K562 (cell line): ENCODE data around the gene AGPAT2. TPM values are rescaled to one million over a fixed set of nuclear protein-coding genes. Genes with fewer than 3 reads are reported as not detected.

ENCODE experiments used
- ATAC-seq: fragments of 200-7000 bp; cut with Tn5 transposase; 3 replicates; pipeline ENCODE4 v1.9.1; 2020; ENCODE audit warnings: moderate library complexity
- BruUV-seq: library from RNA; stranded (reverse); fragments of 400-500 nt; replicated peaks from 2 replicates; lab custom pipeline; 2021; lab: Mats Ljungman, UMichigan
- CTCF ChIA-PET: fragments of 300-600 bp; formaldehyde crosslinking; extraction: SDS; loops from one replicate; lab custom pipeline; 2021; ENCODE audit warnings: low intra/inter-chr PET ratio; lab: Yijun Ruan, JAX
- POLR2A ChIA-PET: fragments of 300-600, 350-650 bp; sonication (Branson Sonifier 250); formaldehyde crosslinking; extraction: SDS; loops from one replicate; lab custom pipeline; 2021; ENCODE audit warnings: antibody characterized with exemption, inconsistent platforms; lab: Yijun Ruan, JAX
- DNase-seq, 4 experiments: peaks; one replicate each; pipeline versions ENCODE4 v3.0.0 to v3.0.0-alpha.2; 2011 to 2018; ENCODE audit warnings: low spot score in 3 of 4, mixed read lengths in 3 of 4; ENCODE audit errors: extremely low read depth in 1 of 4
- FAIRE-seq: peaks from 2 replicates; lab custom pipeline; 2011; peaks lifted over from hg19 to GRCh38; lab: Jason Lieb, UNC
- H2AFZ ChIP-seq: 2 replicates; pipeline ENCODE4 v1.6.0; 2011; ENCODE audit warnings: low read depth, low read length, control low read depth, inconsistent platforms
- H3K27ac ChIP-seq: fragments of 200-600 bp; 3 replicates; pipeline ENCODE4 v1.8.0; 2011; ENCODE audit warnings: low read depth, mild to moderate bottlenecking, control low read depth, inconsistent platforms, low read length, moderate library complexity, mixed read lengths; ENCODE audit errors: extremely low read depth
- H3K27me3 ChIP-seq, 2 experiments: fragments of 300-600 bp in 1 of 2; 2 replicates in 1 of 2; 3 replicates in 1 of 2; pipeline versions ENCODE4 v1.6.0 to v1.8.0; 2011; ENCODE audit warnings: inconsistent platforms in 2 of 2, low read length in 2 of 2, mild to moderate bottlenecking in 1 of 2, mixed read lengths in 1 of 2, moderate library complexity in 1 of 2; ENCODE audit not compliant: control insufficient read depth in 2 of 2, insufficient read depth in 2 of 2
- H3K36me3 ChIP-seq: fragments of 300-600 bp; 3 replicates; pipeline ENCODE4 v1.8.0; 2011; ENCODE audit warnings: mild to moderate bottlenecking, low read length, inconsistent platforms; ENCODE audit not compliant: control insufficient read depth, insufficient read depth
- H3K4me1 ChIP-seq, 2 experiments: fragments of 200-600 bp in 1 of 2; replicated peaks in 1 of 2; 2 replicates in 1 of 2; 3 replicates in 1 of 2; pipeline versions ENCODE4 v1.5.1 to v1.8.0; 2011; ENCODE audit warnings: inconsistent platforms in 2 of 2, low read length in 2 of 2, mild to moderate bottlenecking in 1 of 2, mixed read lengths in 1 of 2, moderate library complexity in 1 of 2; ENCODE audit not compliant: control insufficient read depth in 2 of 2, insufficient read depth in 2 of 2
- H3K4me2 ChIP-seq: 2 replicates; pipeline ENCODE4 v1.6.1; 2011; ENCODE audit warnings: low read length, control low read depth, inconsistent platforms, mixed read lengths; ENCODE audit not compliant: insufficient read depth
- H3K4me3 ChIP-seq: fragments of 200-600 bp; sonication (generic), shearing (Covaris generic); 2 replicates; pipeline ENCODE4 v1.5.1; 2016; ENCODE audit warnings: control low read depth, inconsistent platforms
- H3K79me2 ChIP-seq: fragments of 200-600 bp; 3 replicates; pipeline ENCODE4 v1.8.0; 2011; ENCODE audit warnings: low read length, inconsistent platforms; ENCODE audit not compliant: control insufficient read depth, insufficient read depth
- H3K9ac ChIP-seq, 2 experiments: 2 replicates each; pipeline versions ENCODE4 v1.6.0 to v1.6.1; 2011; ENCODE audit warnings: low read depth in 2 of 2, low read length in 2 of 2, control low read depth in 1 of 2, inconsistent platforms in 1 of 2, mild to moderate bottlenecking in 1 of 2, mixed read lengths in 1 of 2; ENCODE audit not compliant: insufficient read depth in 1 of 2
- H3K9me1 ChIP-seq: one replicate; pipeline ENCODE4 v1.6.0; 2011; ENCODE audit warnings: inconsistent platforms, mild to moderate bottlenecking, low read length, moderate library complexity; ENCODE audit not compliant: control insufficient read depth, insufficient read depth
- H3K9me3 ChIP-seq: replicated peaks from 2 replicates; pipeline ENCODE4 v1.5.1; 2011; ENCODE audit warnings: low read depth, low read length, inconsistent platforms; ENCODE audit not compliant: control insufficient read depth, insufficient read depth
- H4K20me1 ChIP-seq: replicated peaks from 2 replicates; pipeline ENCODE4 v1.6.1; 2011; ENCODE audit warnings: low read length, inconsistent platforms, mixed read lengths; ENCODE audit not compliant: control insufficient read depth, insufficient read depth
- E2F5 ChIP-seq: sonication (generic); formaldehyde crosslinking; IDR thresholded peaks from 2 replicates; pipeline ENCODE4 v1.8.0; 2022; ENCODE audit warnings: mild to moderate bottlenecking, missing genetic modification reagents
- ESRRA ChIP-seq: fragments of 450-650 bp; IDR thresholded peaks from 2 replicates; pipeline ENCODE4 v1.6.1; 2014; ENCODE audit warnings: low read depth, mild to moderate bottlenecking, moderate library complexity, borderline replicate concordance
- KDM4B ChIP-seq, 2 experiments: fragments of 450-650 bp in 1 of 2; sonication (generic) in 1 of 2; IDR thresholded peaks; 2 replicates each; pipeline ENCODE4 v1.6.1; 2016 to 2017; ENCODE audit warnings: borderline replicate concordance in 2 of 2, antibody characterized with exemption in 1 of 2, low read depth in 1 of 2, mild to moderate bottlenecking in 1 of 2
- KLF13 ChIP-seq: fragments of 450-650 bp; IDR thresholded peaks from 2 replicates; pipeline ENCODE4 v1.6.1; 2016; ENCODE audit warnings: missing genetic modification characterization, low read depth, mild to moderate bottlenecking, missing compliant biosample characterization, moderate library complexity, borderline replicate concordance
- NCOA2 ChIP-seq, 2 experiments: fragments of 450-650 bp; IDR thresholded peaks; 2 replicates each; pipeline ENCODE4 v1.6.1; 2018; ENCODE audit warnings: mild to moderate bottlenecking in 2 of 2, moderate library complexity in 1 of 2; ENCODE audit not compliant: partially characterized antibody in 2 of 2
- SAP30 ChIP-seq: fragments of 200-600 bp; sonication (generic); IDR thresholded peaks from 2 replicates; pipeline ENCODE4 v1.6.1; 2012; ENCODE audit warnings: borderline replicate concordance, low read depth, mild to moderate bottlenecking, moderate library complexity, low read length, control low read depth, inconsistent platforms; ENCODE audit not compliant: insufficient read depth, poor library complexity, severe bottlenecking
- STAT5A ChIP-seq: IDR thresholded peaks from 2 replicates; pipeline ENCODE4 v1.6.1; 2012; ENCODE audit warnings: low read length, inconsistent platforms, borderline replicate concordance
- TAF15 ChIP-seq: fragments of 200-400 bp; formaldehyde crosslinking; IDR thresholded peaks from 2 replicates; pipeline ENCODE4 v1.6.1; 2017; ENCODE audit warnings: mild to moderate bottlenecking, low read depth, low read length, moderate library complexity
- TAL1 ChIP-seq: fragments of 450-650 bp; IDR thresholded peaks from 2 replicates; pipeline ENCODE4 v1.6.1; 2016; ENCODE audit warnings: mild to moderate bottlenecking
- XRCC4 ChIP-seq: IDR thresholded peaks from one replicate; pipeline ENCODE4 v1.6.1; 2011; ENCODE audit not compliant: insufficient read depth, insufficient read length; ENCODE audit errors: extremely low read depth
- ZBTB33 ChIP-seq: sonication (generic); formaldehyde crosslinking; IDR thresholded peaks from 2 replicates; pipeline ENCODE4 v1.8.1; 2023; ENCODE audit warnings: mild to moderate bottlenecking, missing genetic modification reagents
- ZKSCAN8 ChIP-seq: fragments of 200-800 bp; sonication (Bioruptor generic); IDR thresholded peaks from 2 replicates; pipeline ENCODE4 v1.6.1; 2016; ENCODE audit warnings: missing genetic modification characterization, missing compliant biosample characterization
- ZNF592 ChIP-seq: fragments of 450-650 bp; IDR thresholded peaks from 2 replicates; pipeline ENCODE4 v1.6.1; 2017; ENCODE audit warnings: antibody characterized with exemption, mild to moderate bottlenecking
- ZSCAN32 ChIP-seq: fragments of 450-650 bp; formaldehyde crosslinking; IDR thresholded peaks from 2 replicates; pipeline ENCODE4 v1.4.0; 2020; ENCODE audit warnings: mild to moderate bottlenecking, moderate library complexity
- WGBS: fragments of 100-300 bp; shearing (Covaris generic); methylation state at CpG from one replicate; pipeline ENCODE4 v1.1.6; 2016; ENCODE audit warnings: low coverage, mixed read lengths; ENCODE audit not compliant: insufficient coverage; ENCODE audit errors: missing lambda C conversion rate; 5-methylcytosine and 5-hydroxymethylcytosine counted together
- in situ Hi-C: fragments of 300-500 bp; cut with MboI; formaldehyde crosslinking; loops from 4 replicates; pipeline ENCODE4 v1.15.0; 2018; ENCODE audit warnings: inconsistent platforms, mixed read lengths
- intact Hi-C: fragments of 100-400 bp; cut with micrococcal nuclease; formaldehyde crosslinking; loops from 2 replicates; pipeline ENCODE4 v1.14.2; 2022
- polyA plus RNA-seq, 8 experiments: library from polyadenylated mRNA; depleted of rRNA in 4 of 8; stranded (reverse) in 5 of 8; unstranded in 3 of 8; fragments of >200 nt; fragmentation: Nextera tagmentation in 2 of 8; fragmentation: Illumina TruSeq in 1 of 8; extraction: Ambion mirVana in 2 of 8; extraction: Trizol in 1 of 8; gene quantifications; 2 replicates each; pipeline versions ENCODE4 v1.2.1 to v1.2.3, GENCODE V29; 2011 to 2014; ENCODE audit warnings: inconsistent platforms in 1 of 8, missing spikeins in 1 of 8
- total RNA-seq, 7 experiments: library from RNA; depleted of rRNA in 6 of 7; stranded (reverse); fragments of >200 nt in 6 of 7; fragmentation: Illumina TruSeq in 2 of 7; extraction: Trizol in 2 of 7; gene quantifications; 2 replicates each; pipeline versions ENCODE4 v1.2.1 to v1.2.3, GENCODE V29; 2011 to 2021; ENCODE audit warnings: low replicate concordance in 1 of 7

The AGPAT2 gene
- total and polyA plus RNA-seq, 9 of the 15 experiments (the other 6 are each of a cell fraction or from before 2014, with no cell fraction given) = 0.13 to 54.5 (median 23.9) TPM

- no peak overlapping the region for H3K4me2 ChIP-seq
- FAIRE-seq (peak; percentile 84), DNase-seq (peak in 2 of 4 experiments; percentile 52 to 62), ATAC-seq (0 out of 3 replicates have a peak, but pooled peaks have one; percentile 11)
- BruUV-seq = no TSS peak
- H4K20me1 ChIP-seq = no peaks in the 10 kb centered on the region
- no peak overlapping the region for H3K4me3 ChIP-seq
- CTCF ChIA-PET = no interaction called here
- in situ Hi-C loops (no loop called here), intact Hi-C loops (no loop called here)
- H3K79me2 ChIP-seq = peaks cover under 1% of the 10 kb centered on the region; the same call in 1 of the 3 replicates
- peak overlapping the region; percentile 38; the same call in 1 of the 3 replicates for H3K27ac ChIP-seq
- no peaks in the 10 kb centered on the region for H3K36me3 ChIP-seq
- 35% methylated on average over 21 of the region's 22 CpGs for WGBS
- POLR2A ChIA-PET = interaction anchor here (0.6 to 4.0 kb wide), 7 partner anchors 9 to 73 kb away, joined by 3 to 31 read pairs (median 3); no protein-coding TSS in a partner anchor
- no peaks in the 10 kb centered on the region for H3K9me3 ChIP-seq
- H2AFZ ChIP-seq = peak overlapping the region; percentile 93
- peaks cover 12 to 41% of the 10 kb centered on the region in 2 experiments; a peak in 4 of 5 replicates for H3K4me1 ChIP-seq
- H3K9ac ChIP-seq = peak overlapping the region in 1 of 2 experiments; percentile 70; a peak in 3 of 4 replicates
- no peaks in the 10 kb centered on the region for H3K27me3 ChIP-seq
- no peaks in the 10 kb centered on the region for H3K9me1 ChIP-seq
- no peak for TF ChIP-seq STAT5A
- no peak for TF ChIP-seq XRCC4
- TF ChIP-seq ZNF592 = peak; percentile 31; the same call in 1 of the 2 replicates
- TF ChIP-seq ZBTB33 = no peak
- TF ChIP-seq KDM4B (IDR thresholded peaks at IDR 0.05; ENCODE audit: borderline replicate concordance in 2 of 2, low read depth in 1 of 2) = no peak
- TF ChIP-seq TAF15 = no peak
- no peak for TF ChIP-seq E2F5
- TF ChIP-seq NCOA2 (IDR thresholded peaks at IDR 0.05; ENCODE audit: partially characterized antibody in 2 of 2) = no peak
- no peak for TF ChIP-seq KLF13 (tag)
- no peak for TF ChIP-seq ZKSCAN8
- TF ChIP-seq SAP30 = no peak
- no peak for TF ChIP-seq TAL1
- no peak for TF ChIP-seq ZSCAN32 (CRISPR knock-in tag)
- no peak for TF ChIP-seq ESRRA
These were observed 20.7 kb upstream of the AGPAT2 start for GRCh38 chr9:136707849-136708517.
